ENCODE results near the gene GRK1.
"Not testable (repeated sequence)": the region's sequence is repeated elsewhere in the genome, so short reads cannot be mapped to it uniquely, and the experiment has no call there.

Gene GRK1

GRCh38 chr13:113743366-113744195 lies 76.6 kb downstream of the GRK1 start:
- DNase-seq (ENCODE audit: low read depth), result no peak

GRCh38 chr13:113744197-113745000 lies 77.4 kb downstream of the GRK1 start:
- DNase-seq (ENCODE audit: low read depth), result no peak

- no peak for DNase-seq (ENCODE audit: low read depth)
Measured at GRCh38 chr13:113745059-113745458, 78.0 kb downstream of the GRK1 start.

- DNase-seq (ENCODE audit: low read depth), result not testable (repeated sequence)
Measured at GRCh38 chr13:113745500-113746142, 78.6 kb downstream of the GRK1 start.

- DNase-seq (ENCODE audit: low read depth), result no peak
Measured at GRCh38 chr13:113746143-113746525, 79.1 kb downstream of the GRK1 start.

- DNase-seq (ENCODE audit: low read depth), result no peak
Measured at GRCh38 chr13:113746671-113747070, 79.7 kb downstream of the GRK1 start.

- DNase-seq (ENCODE audit: low read depth), result no peak
Measured at GRCh38 chr13:113747291-113747833, 80.3 kb downstream of the GRK1 start.

- no peak for DNase-seq (ENCODE audit: low read depth)
Measured at GRCh38 chr13:113748101-113748861, 81.3 kb downstream of the GRK1 start.

- DNase-seq (ENCODE audit: low read depth), result no peak
Measured at GRCh38 chr13:113748862-113749451, 81.9 kb downstream of the GRK1 start.

- no peak for DNase-seq (ENCODE audit: low read depth)
Measured at GRCh38 chr13:113749507-113749906, 82.5 kb downstream of the GRK1 start.

GRCh38 chr13:113749967-113750366 lies 82.9 kb downstream of the GRK1 start:
- DNase-seq (ENCODE audit: low read depth), result no peak

- DNase-seq (ENCODE audit: low read depth), result no peak
Measured at GRCh38 chr13:113750554-113751399, 83.8 kb downstream of the GRK1 start.

GRCh38 chr13:113751491-113751890 lies 84.5 kb downstream of the GRK1 start:
- DNase-seq (ENCODE audit: low read depth), result no peak

GRCh38 chr13:113752211-113752986 lies 85.4 kb downstream of the GRK1 start:
- not testable (repeated sequence) for DNase-seq (ENCODE audit: low read depth)

GRCh38 chr13:113753171-113753570 lies 86.2 kb downstream of the GRK1 start:
- DNase-seq (ENCODE audit: low read depth), result no peak

- no peak for DNase-seq (ENCODE audit: low read depth)
Measured at GRCh38 chr13:113754242-113754641, 87.2 kb downstream of the GRK1 start.

GRCh38 chr13:113754691-113755090 lies 87.7 kb downstream of the GRK1 start:
- no peak for DNase-seq (ENCODE audit: low read depth)

- no peak for DNase-seq (ENCODE audit: low read depth)
Measured at GRCh38 chr13:113756441-113757097, 89.5 kb downstream of the GRK1 start.

Data from HS-27A (cell line).